ENCODE data around the gene CSMD2. TPM values are rescaled to one million over a fixed set of nuclear protein-coding genes. Genes with fewer than 3 reads are reported as not detected.

The CSMD2 gene
- total RNA-seq, 3 donors from 2014 or later = 0.12 to 0.41 (median 0.28) TPM

DNA sequence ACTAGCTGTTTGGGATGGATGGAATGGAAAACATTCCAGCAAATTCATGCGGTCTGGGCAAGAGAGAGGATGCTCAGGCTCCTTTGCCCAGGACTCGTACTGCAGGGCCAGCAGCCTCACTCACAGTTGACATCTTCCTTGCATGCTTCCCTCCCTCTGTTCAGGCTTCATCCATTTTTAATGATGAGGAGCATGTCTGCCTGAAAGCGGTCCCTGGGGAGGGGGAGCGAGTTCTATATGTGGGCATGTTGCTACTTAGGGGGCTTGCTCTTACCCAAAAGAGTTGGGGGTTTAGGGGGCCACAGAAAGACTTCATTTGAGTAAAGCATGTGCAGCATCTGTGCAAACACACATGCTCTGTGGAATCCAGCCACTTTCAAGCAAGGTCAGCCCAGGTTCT is 203.0 kb downstream of the CSMD2 start:
- no peak for TF ChIP-seq CTCF (IDR thresholded peaks at IDR 0.05)
- no peak for DNase-seq
- no peak overlapping the region for H3K4me3 ChIP-seq
- H3K4me1 ChIP-seq (ENCODE audit: low read depth) = no peaks in the 10 kb centered on the region
- no peaks in the 10 kb centered on the region for H3K36me3 ChIP-seq (ENCODE audit: low read depth)
- intact Hi-C loops (cut with DNase I, micrococcal nuclease) = no loop called here
- ATAC-seq = no peak
- no peaks in the 10 kb centered on the region for H3K9me3 ChIP-seq

- intact Hi-C loops (cut with DNase I, micrococcal nuclease) = no loop called here
- H3K4me3 ChIP-seq = no peak overlapping the region
- DNase-seq = no peak
- H3K9me3 ChIP-seq = no peaks in the 10 kb centered on the region
- H3K36me3 ChIP-seq (ENCODE audit: low read depth) = no peaks in the 10 kb centered on the region
- no peak for TF ChIP-seq CTCF (IDR thresholded peaks at IDR 0.05)
- no peak for ATAC-seq
- H3K4me1 ChIP-seq (ENCODE audit: low read depth) = no peaks in the 10 kb centered on the region
Observed at GRCh38 chr1:33960188-33960895, 204.7 kb downstream of the CSMD2 start.

DNA sequence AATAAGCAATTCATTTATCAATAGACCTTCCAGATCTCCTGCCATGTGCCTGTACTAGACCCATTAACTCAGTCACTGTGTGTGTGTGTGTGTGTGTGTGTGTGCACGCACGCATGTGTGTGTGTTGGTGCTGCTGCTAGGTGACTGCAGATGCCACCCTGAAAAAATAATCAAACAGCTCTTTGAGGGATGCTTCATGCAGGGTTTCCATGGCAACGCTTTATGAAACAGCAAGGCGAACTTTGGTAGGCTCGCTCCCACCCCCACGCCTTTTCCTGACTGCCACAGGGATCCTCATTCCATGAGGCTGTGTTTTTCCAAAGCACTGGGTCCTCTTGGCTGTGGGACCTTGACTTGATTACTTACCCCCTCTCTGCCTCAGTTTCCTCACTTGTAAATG is 207.2 kb downstream of the CSMD2 start:
- Histone ChIP-seq H3K4me1 (ENCODE audit: low read depth) (no peaks in the 10 kb centered on the region), H3K9me3 (no peaks in the 10 kb centered on the region), H3K36me3 (ENCODE audit: low read depth) (no peaks in the 10 kb centered on the region), H3K4me3 (no peak overlapping the region)
- no peak for DNase-seq
- TF ChIP-seq CTCF (IDR thresholded peaks at IDR 0.05) = no peak
- intact Hi-C loops (cut with DNase I, micrococcal nuclease) = no loop called here
- ATAC-seq = no peak

DNA sequence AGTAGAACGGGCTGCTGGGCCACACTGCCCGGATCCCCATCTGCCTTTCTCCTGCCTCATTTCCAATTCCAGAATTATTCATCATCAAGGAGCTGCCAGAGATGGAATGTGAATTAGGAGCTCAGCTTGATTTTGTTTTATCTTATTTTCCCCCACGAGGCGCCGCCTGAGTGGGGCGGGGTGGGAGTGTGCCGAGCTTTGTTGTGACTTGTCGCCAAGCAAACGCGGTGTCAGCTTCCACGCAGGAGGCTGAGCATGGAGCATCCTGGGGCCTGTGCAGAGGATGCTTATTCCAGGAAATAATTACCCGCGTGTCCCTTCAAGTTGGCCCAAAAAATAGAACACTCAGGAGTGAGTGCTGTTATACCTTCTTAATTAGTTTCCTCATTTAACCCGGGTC is 209.9 kb downstream of the CSMD2 start:
- Histone ChIP-seq H3K9me3 (no peaks in the 10 kb centered on the region), H3K36me3 (ENCODE audit: low read depth) (no peaks in the 10 kb centered on the region), H3K4me3 (no peak overlapping the region), H3K4me1 (ENCODE audit: low read depth) (no peaks in the 10 kb centered on the region)
- TF ChIP-seq CTCF (IDR thresholded peaks at IDR 0.05) = no peak
- intact Hi-C loops (cut with DNase I, micrococcal nuclease) = no loop called here
- DNase-seq (no peak), ATAC-seq (no peak)

DNA sequence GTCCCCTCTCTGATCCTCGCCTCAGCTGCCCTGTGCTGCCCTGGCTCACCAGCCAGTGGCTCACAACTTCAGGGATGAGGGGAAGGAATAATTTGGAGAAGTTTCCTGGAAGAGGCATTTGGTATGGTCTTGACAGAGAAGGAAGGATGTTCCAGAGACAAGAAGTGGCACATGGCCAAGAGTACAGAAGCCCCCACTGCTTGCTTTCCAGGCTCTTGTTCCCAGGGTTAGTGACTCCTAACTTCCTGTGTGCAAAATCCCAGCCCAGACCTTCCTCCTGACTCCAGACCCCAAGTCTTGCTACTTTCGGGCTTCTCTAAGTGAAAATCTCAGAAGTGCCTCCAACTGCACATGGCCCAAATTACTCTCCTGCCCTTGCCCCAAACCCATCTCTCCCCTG is 215.5 kb downstream of the CSMD2 start:
- Histone ChIP-seq H3K4me1 (ENCODE audit: low read depth) (no peaks in the 10 kb centered on the region), H3K4me3 (no peak overlapping the region), H3K36me3 (ENCODE audit: low read depth) (no peaks in the 10 kb centered on the region), H3K9me3 (no peaks in the 10 kb centered on the region)
- DNase-seq = no peak
- ATAC-seq = no peak
- TF ChIP-seq CTCF (IDR thresholded peaks at IDR 0.05) = no peak
- intact Hi-C loops (cut with DNase I, micrococcal nuclease) = no loop called here

GRCh38 chr1:33948291-33948690 is 216.7 kb downstream of the CSMD2 start:
- intact Hi-C loops (cut with DNase I, micrococcal nuclease) = no loop called here
- no peak for ATAC-seq
- TF ChIP-seq CTCF (IDR thresholded peaks at IDR 0.05) = no peak

More at GRCh38 chr1:33948291-33948690, 216.7 kb downstream of the CSMD2 start:
- Histone ChIP-seq H3K36me3 (ENCODE audit: low read depth) (no peaks in the 10 kb centered on the region), H3K4me3 (no peak overlapping the region), H3K4me1 (ENCODE audit: low read depth) (no peaks in the 10 kb centered on the region), H3K9me3 (no peaks in the 10 kb centered on the region)
- no peak for DNase-seq

Data from mucosa of descending colon (tissue), 3 donors.